ENCODE measurements around the gene JOSD1. TPM values are rescaled to one million over a fixed set of nuclear protein-coding genes. Genes with fewer than 3 reads are reported as not detected.

Gene JOSD1
- total and polyA plus RNA-seq, 2 donors (not counting 1 experiment from before 2014, with no cell fraction given) = 40.5 to 59.1 TPM

GRCh38 chr22:38706901-38707195 is 6.1 kb upstream of the JOSD1 start:
- H3K9ac ChIP-seq (ENCODE audit: insufficient read depth, low read length) = peak overlapping the region; percentile 97
- no peak overlapping the region for H2AFZ ChIP-seq (ENCODE audit: low read length)
- no peaks in the 10 kb centered on the region for H4K20me1 ChIP-seq (ENCODE audit: control insufficient read depth, extremely low read depth, insufficient read depth, low read length)
- TF ChIP-seq CTCF (conservative IDR thresholded peaks at IDR 0.05 in 1 of 2, IDR thresholded peaks at IDR 0.05 in 1 of 2; ENCODE audit: low read depth in 1 of 2, low read length in 2 of 2) (no peak), EZH2 (IDR thresholded peaks at IDR 0.05; ENCODE audit: low read length, missing control alignments) (no peak)
- H3K4me1 ChIP-seq (ENCODE audit: control insufficient read depth, extremely low read depth, insufficient read depth, low read length) = peaks cover 7% of the 10 kb centered on the region
- DNase-seq (ENCODE audit: low read depth in 2 of 2) = no peak
- H3K9me3 ChIP-seq (ENCODE audit: control insufficient read depth, insufficient read depth, low read depth, low read length) = no peaks in the 10 kb centered on the region
- no peaks in the 10 kb centered on the region for H3K27me3 ChIP-seq (ENCODE audit: control insufficient read depth, insufficient read depth, low read length)
- peak overlapping the region; percentile 95 for H3K27ac ChIP-seq (ENCODE audit: insufficient read depth, low read length)
- H3K36me3 ChIP-seq (ENCODE audit: control insufficient read depth, insufficient read depth, low read length) = no peaks in the 10 kb centered on the region
- peaks cover 54% of the 10 kb centered on the region for H3K79me2 ChIP-seq (ENCODE audit: control insufficient read depth, insufficient read depth, low read length)
- H3K4me3 ChIP-seq (replicated peaks in 1 of 4; ENCODE audit: control extremely low read depth in 1 of 4, insufficient read depth in 1 of 4, low read depth in 3 of 4, low read length in 4 of 4) = peak overlapping the region; percentile 64 to 96 (median 85)
- H3K4me2 ChIP-seq (ENCODE audit: extremely low read depth, insufficient read depth, low read length) = peak overlapping the region; percentile 79

- Histone ChIP-seq H3K4me3 (replicated peaks in 1 of 4; ENCODE audit: control extremely low read depth in 1 of 4, insufficient read depth in 1 of 4, low read depth in 3 of 4, low read length in 4 of 4) (peak overlapping the region; percentile 64 to 96 (median 85)), H3K27ac (ENCODE audit: insufficient read depth, low read length) (peak overlapping the region; percentile 95), H3K79me2 (ENCODE audit: control insufficient read depth, insufficient read depth, low read length) (peaks cover 51% of the 10 kb centered on the region), H2AFZ (ENCODE audit: low read length) (no peak overlapping the region), H3K27me3 (ENCODE audit: control insufficient read depth, insufficient read depth, low read length) (no peaks in the 10 kb centered on the region), H4K20me1 (ENCODE audit: control insufficient read depth, extremely low read depth, insufficient read depth, low read length) (no peaks in the 10 kb centered on the region), H3K4me1 (ENCODE audit: control insufficient read depth, extremely low read depth, insufficient read depth, low read length) (peaks cover 9% of the 10 kb centered on the region), H3K4me2 (ENCODE audit: extremely low read depth, insufficient read depth, low read length) (peak overlapping the region; percentile 79), H3K36me3 (ENCODE audit: control insufficient read depth, insufficient read depth, low read length) (no peaks in the 10 kb centered on the region), H3K9ac (ENCODE audit: insufficient read depth, low read length) (peak overlapping the region; percentile 97), H3K9me3 (ENCODE audit: control insufficient read depth, insufficient read depth, low read depth, low read length) (no peaks in the 10 kb centered on the region)
- DNase-seq (ENCODE audit: low read depth in 2 of 2) = peak; percentile 14 to 45
- TF ChIP-seq CTCF (conservative IDR thresholded peaks at IDR 0.05 in 1 of 2, IDR thresholded peaks at IDR 0.05 in 1 of 2; ENCODE audit: low read depth in 1 of 2, low read length in 2 of 2) (no peak), EZH2 (IDR thresholded peaks at IDR 0.05; ENCODE audit: low read length, missing control alignments) (no peak)
These were observed 5.6 kb upstream of the JOSD1 start for GRCh38 chr22:38706101-38706900.

- Histone ChIP-seq H3K4me1 (ENCODE audit: control insufficient read depth, extremely low read depth, insufficient read depth, low read length) (peaks cover 9% of the 10 kb centered on the region), H3K4me3 (replicated peaks in 1 of 4; ENCODE audit: control extremely low read depth in 1 of 4, insufficient read depth in 1 of 4, low read depth in 3 of 4, low read length in 4 of 4) (peak within 1 kb of the TSS; percentile 64 to 96 (median 85)), H3K4me2 (ENCODE audit: extremely low read depth, insufficient read depth, low read length) (peak within 1 kb of the TSS; percentile 79), H3K36me3 (ENCODE audit: control insufficient read depth, insufficient read depth, low read length) (no peaks in the 10 kb centered on the region), H3K27ac (ENCODE audit: insufficient read depth, low read length) (peak within 1 kb of the TSS; percentile 95), H3K27me3 (ENCODE audit: control insufficient read depth, insufficient read depth, low read length) (no peaks in the 10 kb centered on the region), H2AFZ (ENCODE audit: low read length) (no peak within 1 kb of the TSS), H3K9ac (ENCODE audit: insufficient read depth, low read length) (peak within 1 kb of the TSS; percentile 97), H3K79me2 (ENCODE audit: control insufficient read depth, insufficient read depth, low read length) (peaks cover 43% of the 10 kb centered on the region), H3K9me3 (ENCODE audit: control insufficient read depth, insufficient read depth, low read depth, low read length) (no peaks in the 10 kb centered on the region), H4K20me1 (ENCODE audit: control insufficient read depth, extremely low read depth, insufficient read depth, low read length) (no peaks in the 10 kb centered on the region)
- TF ChIP-seq EZH2 (IDR thresholded peaks at IDR 0.05; ENCODE audit: low read length, missing control alignments) = no peak
- TF ChIP-seq CTCF (conservative IDR thresholded peaks at IDR 0.05 in 1 of 2, IDR thresholded peaks at IDR 0.05 in 1 of 2; ENCODE audit: low read depth in 1 of 2, low read length in 2 of 2) = peak in 1 of 2 donors; percentile 13
- peak; percentile 100 for DNase-seq (ENCODE audit: low read depth in 2 of 2)
These were observed 4.7 kb upstream of the JOSD1 start, which contains the start of gene GTPBP1 for GRCh38 chr22:38705235-38706100. Gene GTPBP1 (plus strand): TSS chr22:38705944. CDS start chr22:38705956, 12 bp downstream.
